Breast epithelium (tissue), 3 donors: ENCODE measurements around the gene GDA. TPM values are rescaled to one million over a fixed set of nuclear protein-coding genes. Genes with fewer than 3 reads are reported as not detected.

Source experiments
- total RNA-seq, 3 donors: library from RNA; depleted of rRNA; stranded (reverse); fragments of >200 nt; gene quantifications; one replicate each; pipeline ENCODE4 v1.1.0, GENCODE V29; 2016

The GDA gene
- total RNA-seq, 3 donors from 2014 or later: 1.3 to 3.0 TPM; not detected in 1

Other genes starting within 250 kb of the GDA start
- gene ABHD17B, start 238.2 kb upstream of the GDA start, total RNA-seq: 10 to 100 TPM; 13.6 to 26.3 (median 23.3) TPM
- 10 to 100 TPM; 10.7 to 15.7 (median 14.1) TPM for gene C9orf85, start 237.8 kb upstream of the GDA start, total RNA-seq
- gene C9orf57, start 88.8 kb upstream of the GDA start, total RNA-seq: not detected
- gene ZFAND5, start 215.8 kb downstream of the GDA start, total RNA-seq: 100 to 1,000 TPM; 268 to 516 (median 423) TPM